Uterus (tissue), 4 donors: ENCODE measurements around the gene KIAA1191. TPM values are rescaled to one million over a fixed set of nuclear protein-coding genes. Genes with fewer than 3 reads are reported as not detected.
A peak's percentile ranks its signal among the peaks of the same experiment; 100 is the strongest.

ENCODE experiments used
- DNase-seq, 2 donors: peaks; one replicate each; pipeline ENCODE4 v3.0.0-alpha.2; 2019 to 2020
- H3K27ac ChIP-seq, 2 donors: fragments of 200-600 bp; sonication (generic); 1 replicate in 1 of 2; 2 replicates in 1 of 2; pipeline ENCODE4 v1.5.1; 2016 to 2018
- H3K27me3 ChIP-seq, 2 donors: fragments of 200-600 bp; sonication (generic); one replicate each; pipeline ENCODE4 v1.5.1; 2018 to 2019; ENCODE audit warnings: control low read depth in 1 of 2
- H3K36me3 ChIP-seq, 2 donors: fragments of 200-600 bp; sonication (generic); one replicate each; pipeline ENCODE4 v1.5.1; 2019; ENCODE audit warnings: control low read depth in 1 of 2
- H3K4me1 ChIP-seq, 2 donors: fragments of 200-600 bp; sonication (generic); one replicate each; pipeline ENCODE4 v1.5.1; 2018 to 2019; ENCODE audit warnings: control low read depth in 1 of 2
- H3K4me3 ChIP-seq, 2 donors: fragments of 200-600 bp; sonication (generic); 1 replicate in 1 of 2; 2 replicates in 1 of 2; pipeline ENCODE4 v1.5.1; 2018 to 2019; ENCODE audit warnings: mild to moderate bottlenecking in 1 of 2
- H3K9me3 ChIP-seq, 2 donors: fragments of 200-600 bp; sonication (generic); one replicate each; pipeline ENCODE4 v1.5.1; 2019; ENCODE audit warnings: control low read depth in 1 of 2
- CTCF ChIP-seq, 4 experiments: fragments of 200-600 bp in 2 of 4; fragments of 450-650 bp in 2 of 4; sonication (generic) in 2 of 4; IDR thresholded peaks; one replicate each; pipeline ENCODE4 v1.5.1; 2016 to 2019; ENCODE audit warnings: antibody characterized with exemption in 4 of 4, mild to moderate bottlenecking in 2 of 4, moderate library complexity in 1 of 4
- POLR2A ChIP-seq, 2 donors: fragments of 450-650 bp; IDR thresholded peaks; one replicate each; pipeline ENCODE4 v1.6.1; 2016; ENCODE audit warnings: antibody characterized with exemption in 2 of 2, mild to moderate bottlenecking in 1 of 2, moderate library complexity in 1 of 2
- intact Hi-C: fragments of 100-400 bp; cut with DNase I; formaldehyde crosslinking; loops from one replicate; pipeline ENCODE4 v1.15.1; 2023; ENCODE audit warnings: low total_unique reads
- total RNA-seq, 4 donors: library from RNA; depleted of rRNA in 3 of 4; stranded (reverse); fragments of >200 nt in 3 of 4; gene quantifications; one replicate each; pipeline versions ENCODE4 v1.1.0 to v1.2.4, GENCODE V29; 2014 to 2023
- donor health status: DM: yes; HTN: yes; CAD: no.

The KIAA1191 gene
- total RNA-seq, 4 donors from 2014 or later: 57.0 to 112 (median 67.5) TPM

DNA sequence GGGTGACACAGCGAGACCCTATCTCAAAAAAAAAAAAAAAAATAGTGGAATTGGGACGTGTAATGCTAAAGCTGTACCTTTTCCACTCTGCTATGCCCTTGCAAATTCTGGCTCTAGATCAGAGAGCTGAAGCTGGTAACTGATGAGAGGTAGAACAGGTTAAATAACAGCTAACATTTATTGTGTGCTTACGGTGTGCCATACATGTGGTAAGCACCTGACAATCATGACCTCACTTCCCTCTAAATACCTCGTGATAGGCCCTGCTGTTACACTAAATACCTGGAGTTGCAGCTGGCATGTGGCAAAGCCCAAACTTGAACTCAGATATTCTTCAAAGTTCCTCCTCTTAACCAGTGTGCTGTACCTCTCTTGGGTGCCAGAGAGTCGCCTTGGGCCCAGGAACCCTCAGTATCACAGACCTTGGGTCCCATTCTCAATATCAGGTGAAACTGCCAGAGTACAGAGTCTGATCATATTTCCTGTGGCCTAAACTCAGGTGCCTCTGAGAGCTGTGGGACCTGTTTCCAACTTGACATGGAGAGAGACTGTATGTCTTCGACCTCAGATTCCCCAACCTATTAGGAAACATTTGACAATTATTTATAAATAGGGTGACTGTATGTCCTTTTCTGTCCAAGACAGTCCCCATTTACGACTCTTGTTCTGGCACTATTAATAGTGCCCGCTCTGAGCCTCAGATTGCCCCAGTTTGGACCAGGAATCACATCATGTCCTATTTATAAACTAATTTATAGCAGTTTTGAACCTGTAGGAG is 8.6 kb upstream of the KIAA1191 start:
- Histone ChIP-seq H3K27me3 (no peaks in the 10 kb centered on the region), H3K27ac (no peak overlapping the region), H3K36me3 (no peaks in the 10 kb centered on the region), H3K4me3 (no peak overlapping the region), H3K9me3 (no peaks in the 10 kb centered on the region), H3K4me1 (no peaks in the 10 kb centered on the region)
- DNase-seq: no peak
- TF ChIP-seq CTCF (IDR thresholded peaks at IDR 0.05) (no peak), POLR2A (IDR thresholded peaks at IDR 0.05) (no peak)
- intact Hi-C loops: no loop called here

DNA sequence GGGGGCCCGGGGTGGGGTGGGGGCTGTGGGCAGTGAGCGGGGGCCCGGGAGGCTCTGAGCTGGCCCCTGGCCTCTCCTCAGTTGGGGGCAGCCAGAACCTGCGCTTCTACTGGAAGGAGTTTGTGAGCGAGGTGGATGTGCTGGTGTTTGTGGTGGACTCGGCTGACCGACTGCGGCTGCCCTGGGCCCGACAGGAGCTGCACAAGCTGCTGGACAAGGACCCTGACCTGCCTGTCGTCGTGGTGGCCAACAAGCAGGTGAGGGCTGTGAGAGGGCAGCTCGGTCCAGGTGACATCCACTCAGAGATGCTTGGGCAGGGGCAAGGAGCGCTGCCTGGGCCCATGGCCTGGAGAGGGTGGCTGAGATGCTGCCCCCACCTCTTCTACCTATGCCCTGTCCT is 7.2 kb upstream of the KIAA1191 start:
- Histone ChIP-seq H3K9me3 (no peaks in the 10 kb centered on the region), H3K4me1 (no peaks in the 10 kb centered on the region), H3K36me3 (no peaks in the 10 kb centered on the region), H3K27ac (no peak overlapping the region), H3K4me3 (no peak overlapping the region), H3K27me3 (no peaks in the 10 kb centered on the region)
- TF ChIP-seq POLR2A (IDR thresholded peaks at IDR 0.05) (no peak), CTCF (IDR thresholded peaks at IDR 0.05) (no peak)
- DNase-seq: no peak
- intact Hi-C loops: no loop called here

DNA sequence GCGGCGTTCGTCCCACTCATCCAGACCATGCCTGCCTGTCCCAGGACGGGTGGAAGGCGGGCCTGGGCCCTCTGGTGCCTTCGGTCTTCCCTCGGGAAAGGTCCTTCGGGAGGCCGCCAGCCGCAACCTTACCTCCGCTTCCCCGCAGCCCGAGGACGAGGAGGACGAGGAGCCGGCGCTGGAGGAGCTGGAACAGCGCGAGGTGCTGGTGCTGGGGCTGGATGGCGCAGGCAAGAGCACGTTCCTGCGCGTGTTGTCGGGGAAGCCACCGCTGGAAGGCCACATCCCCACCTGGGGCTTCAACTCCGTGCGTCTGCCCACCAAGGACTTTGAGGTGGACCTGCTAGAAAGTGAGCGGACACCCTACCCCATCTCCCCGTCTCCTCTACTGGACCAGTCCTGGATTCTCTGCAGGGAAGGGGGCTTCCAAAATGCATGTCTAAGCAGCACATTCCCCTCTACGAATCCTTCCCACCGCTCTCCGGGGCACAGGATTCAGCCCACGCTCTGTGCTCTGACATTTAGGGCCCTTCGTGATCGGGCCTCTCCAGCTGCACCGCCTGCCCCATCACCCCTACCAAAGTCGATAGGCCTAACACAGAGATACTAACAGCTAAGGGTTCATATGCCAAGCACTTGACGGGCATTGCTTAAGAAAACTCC is 4.8 kb upstream of the KIAA1191 start:
- peak overlapping the region; percentile 34 to 70 for H3K4me3 ChIP-seq
- H3K9me3 ChIP-seq: no peaks in the 10 kb centered on the region
- peak overlapping the region; percentile 44 to 76 for H3K27ac ChIP-seq
- no peaks in the 10 kb centered on the region for H3K27me3 ChIP-seq
- no peak for DNase-seq
- TF ChIP-seq CTCF (IDR thresholded peaks at IDR 0.05) (no peak), POLR2A (IDR thresholded peaks at IDR 0.05) (no peak)
- H3K4me1 ChIP-seq: no peaks in the 10 kb centered on the region
- intact Hi-C loops: no loop called here
- no peaks in the 10 kb centered on the region for H3K36me3 ChIP-seq

GRCh38 chr5:176365351-176366231 is 4.0 kb upstream of the KIAA1191 start, which contains the start of gene ARL10:
Gene ARL10 (plus strand): TSS chr5:176365487. CDS start chr5:176365564, 77 bp downstream.
- DNase-seq: peak in 1 of 2 donors; percentile 58
- Histone ChIP-seq H3K36me3 (no peaks in the 10 kb centered on the region), H3K4me1 (no peaks in the 10 kb centered on the region), H3K9me3 (no peaks in the 10 kb centered on the region), H3K4me3 (peak within 1 kb of the TSS; percentile 34 to 70), H3K27me3 (no peaks in the 10 kb centered on the region), H3K27ac (peak within 1 kb of the TSS; percentile 44 to 76)
- TF ChIP-seq CTCF (IDR thresholded peaks at IDR 0.05) (no peak), POLR2A (IDR thresholded peaks at IDR 0.05) (no peak)
- intact Hi-C loops: no loop called here
